ENCODE measurements around the gene GSTT2.

The GSTT2 gene

GRCh38 chr22:24023204-24023789, 43.4 kb downstream of the GSTT2 start:
- Histone ChIP-seq H3K4me1 (ENCODE audit: control insufficient read depth, insufficient read depth, low read length) (no peaks in the 10 kb centered on the region), H3K4me3 (ENCODE audit: low read length) (no peak overlapping the region), H3K36me3 (ENCODE audit: control insufficient read depth, insufficient read depth, low read length) (no peaks in the 10 kb centered on the region), H3K9ac (ENCODE audit: low read length) (no peak overlapping the region), H3K9me3 (ENCODE audit: control insufficient read depth, low read length) (no peaks in the 10 kb centered on the region), H3K27me3 (ENCODE audit: control insufficient read depth, insufficient read depth, low read length) (no peaks in the 10 kb centered on the region)

- Histone ChIP-seq H3K9me3 (ENCODE audit: control insufficient read depth, low read length) (no peaks in the 10 kb centered on the region), H3K4me3 (ENCODE audit: low read length) (no peak overlapping the region), H3K36me3 (ENCODE audit: control insufficient read depth, insufficient read depth, low read length) (no peaks in the 10 kb centered on the region), H3K4me1 (ENCODE audit: control insufficient read depth, insufficient read depth, low read length) (no peaks in the 10 kb centered on the region), H3K27me3 (ENCODE audit: control insufficient read depth, insufficient read depth, low read length) (no peaks in the 10 kb centered on the region), H3K9ac (ENCODE audit: low read length) (no peak overlapping the region)
These were observed 44.4 kb downstream of the GSTT2 start for GRCh38 chr22:24024354-24024753.

- Histone ChIP-seq H3K27me3 (ENCODE audit: control insufficient read depth, insufficient read depth, low read length) (no peaks in the 10 kb centered on the region), H3K9ac (ENCODE audit: low read length) (no peak overlapping the region), H3K4me1 (ENCODE audit: control insufficient read depth, insufficient read depth, low read length) (no peaks in the 10 kb centered on the region), H3K9me3 (ENCODE audit: control insufficient read depth, low read length) (no peaks in the 10 kb centered on the region), H3K36me3 (ENCODE audit: control insufficient read depth, insufficient read depth, low read length) (no peaks in the 10 kb centered on the region), H3K4me3 (ENCODE audit: low read length) (no peak overlapping the region)
These were observed 45.5 kb downstream of the GSTT2 start for GRCh38 chr22:24025475-24025874.

- Histone ChIP-seq H3K4me1 (ENCODE audit: control insufficient read depth, insufficient read depth, low read length) (no peaks in the 10 kb centered on the region), H3K4me3 (ENCODE audit: low read length) (no peak overlapping the region), H3K27me3 (ENCODE audit: control insufficient read depth, insufficient read depth, low read length) (no peaks in the 10 kb centered on the region), H3K36me3 (ENCODE audit: control insufficient read depth, insufficient read depth, low read length) (no peaks in the 10 kb centered on the region), H3K9me3 (ENCODE audit: control insufficient read depth, low read length) (no peaks in the 10 kb centered on the region), H3K9ac (ENCODE audit: low read length) (no peak overlapping the region)
These were observed 46.1 kb downstream of the GSTT2 start for GRCh38 chr22:24026056-24026455.

GRCh38 chr22:24026733-24027132, 46.8 kb downstream of the GSTT2 start:
- Histone ChIP-seq H3K4me1 (ENCODE audit: control insufficient read depth, insufficient read depth, low read length) (no peaks in the 10 kb centered on the region), H3K27me3 (ENCODE audit: control insufficient read depth, insufficient read depth, low read length) (no peaks in the 10 kb centered on the region), H3K9me3 (ENCODE audit: control insufficient read depth, low read length) (no peaks in the 10 kb centered on the region), H3K36me3 (ENCODE audit: control insufficient read depth, insufficient read depth, low read length) (no peaks in the 10 kb centered on the region), H3K4me3 (ENCODE audit: low read length) (no peak overlapping the region), H3K9ac (ENCODE audit: low read length) (no peak overlapping the region)

- Histone ChIP-seq H3K9me3 (ENCODE audit: control insufficient read depth, low read length) (no peaks in the 10 kb centered on the region), H3K27me3 (ENCODE audit: control insufficient read depth, insufficient read depth, low read length) (no peaks in the 10 kb centered on the region), H3K4me1 (ENCODE audit: control insufficient read depth, insufficient read depth, low read length) (no peaks in the 10 kb centered on the region), H3K36me3 (ENCODE audit: control insufficient read depth, insufficient read depth, low read length) (no peaks in the 10 kb centered on the region), H3K9ac (ENCODE audit: low read length) (no peak overlapping the region), H3K4me3 (ENCODE audit: low read length) (no peak overlapping the region)
These were observed 47.5 kb downstream of the GSTT2 start for GRCh38 chr22:24027389-24027975.

GRCh38 chr22:24027991-24028390, 48.1 kb downstream of the GSTT2 start:
- H3K4me1 ChIP-seq (ENCODE audit: control insufficient read depth, insufficient read depth, low read length): no peaks in the 10 kb centered on the region
- no peak overlapping the region for H3K9ac ChIP-seq (ENCODE audit: low read length)
- no peaks in the 10 kb centered on the region for H3K27me3 ChIP-seq (ENCODE audit: control insufficient read depth, insufficient read depth, low read length)
- no peaks in the 10 kb centered on the region for H3K36me3 ChIP-seq (ENCODE audit: control insufficient read depth, insufficient read depth, low read length)
- no peaks in the 10 kb centered on the region for H3K9me3 ChIP-seq (ENCODE audit: control insufficient read depth, low read length)
- H3K4me3 ChIP-seq (ENCODE audit: low read length): no peak overlapping the region

- no peak overlapping the region for H3K4me3 ChIP-seq (ENCODE audit: low read length)
- no peaks in the 10 kb centered on the region for H3K9me3 ChIP-seq (ENCODE audit: control insufficient read depth, low read length)
- no peaks in the 10 kb centered on the region for H3K27me3 ChIP-seq (ENCODE audit: control insufficient read depth, insufficient read depth, low read length)
- H3K9ac ChIP-seq (ENCODE audit: low read length): no peak overlapping the region
- H3K36me3 ChIP-seq (ENCODE audit: control insufficient read depth, insufficient read depth, low read length): no peaks in the 10 kb centered on the region
- H3K4me1 ChIP-seq (ENCODE audit: control insufficient read depth, insufficient read depth, low read length): no peaks in the 10 kb centered on the region
These were observed 48.6 kb downstream of the GSTT2 start for GRCh38 chr22:24028533-24028932.

GRCh38 chr22:24029304-24029703, 49.4 kb downstream of the GSTT2 start:
- H3K4me3 ChIP-seq (ENCODE audit: low read length): no peak overlapping the region
- no peak overlapping the region for H3K9ac ChIP-seq (ENCODE audit: low read length)
- no peaks in the 10 kb centered on the region for H3K27me3 ChIP-seq (ENCODE audit: control insufficient read depth, insufficient read depth, low read length)

GRCh38 chr22:24030186-24030702, 50.3 kb downstream of the GSTT2 start:
- Histone ChIP-seq H3K27me3 (ENCODE audit: control insufficient read depth, insufficient read depth, low read length) (no peaks in the 10 kb centered on the region), H3K9me3 (ENCODE audit: control insufficient read depth, low read length) (no peaks in the 10 kb centered on the region), H3K4me1 (ENCODE audit: control insufficient read depth, insufficient read depth, low read length) (no peaks in the 10 kb centered on the region), H3K9ac (ENCODE audit: low read length) (no peak overlapping the region), H3K36me3 (ENCODE audit: control insufficient read depth, insufficient read depth, low read length) (no peaks in the 10 kb centered on the region), H3K4me3 (ENCODE audit: low read length) (no peak overlapping the region)

More at GRCh38 chr22:24029304-24029703, 49.4 kb downstream of the GSTT2 start:
- H3K9me3 ChIP-seq (ENCODE audit: control insufficient read depth, low read length): no peaks in the 10 kb centered on the region
- H3K36me3 ChIP-seq (ENCODE audit: control insufficient read depth, insufficient read depth, low read length): no peaks in the 10 kb centered on the region
- H3K4me1 ChIP-seq (ENCODE audit: control insufficient read depth, insufficient read depth, low read length): no peaks in the 10 kb centered on the region
